Forelimb muscle (tissue), 1 donor: ENCODE measurements around the gene CCL8. TPM values are rescaled to one million over a fixed set of nuclear protein-coding genes. Genes with fewer than 3 reads are reported as not detected.

ENCODE experiments used
- DNase-seq: peaks from one replicate; pipeline ENCODE4 v3.0.0-alpha.2; 2013; ENCODE audit warnings: low read depth
- polyA plus RNA-seq: library from polyadenylated mRNA; unstranded; fragments of 120-200 nt; gene quantifications from one replicate; pipeline ENCODE4 v1.2.1, GENCODE V29; 2013; ENCODE audit not compliant: insufficient read length

CCL8 gene
- 0.68 TPM for polyA plus RNA-seq

DNA sequence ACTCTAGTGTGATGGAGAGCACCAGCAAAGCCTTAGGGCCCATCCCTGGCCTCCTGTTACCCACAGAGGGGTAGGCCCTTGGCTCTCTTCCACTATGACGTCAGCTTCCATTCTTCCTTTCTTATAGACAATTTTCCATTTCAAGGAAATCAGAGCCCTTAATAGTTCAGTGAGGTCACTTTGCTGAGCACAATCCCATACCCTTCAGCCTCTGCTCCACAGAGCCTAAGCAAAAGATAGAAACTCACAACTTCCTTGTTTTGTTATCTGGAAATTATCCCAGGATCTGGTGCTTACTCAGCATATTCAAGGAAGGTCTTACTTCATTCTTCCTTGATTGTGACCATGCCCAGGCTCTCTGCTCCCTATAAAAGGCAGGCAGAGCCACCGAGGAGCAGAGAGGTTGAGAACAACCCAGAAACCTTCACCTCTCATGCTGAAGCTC, at the start of gene CCL8:
TSS of gene CCL8 (plus strand) at position 397 of the 445 bp plus-strand sequence. CDS start 67 bp downstream, outside the sequence.
- no peak for DNase-seq

DNA sequence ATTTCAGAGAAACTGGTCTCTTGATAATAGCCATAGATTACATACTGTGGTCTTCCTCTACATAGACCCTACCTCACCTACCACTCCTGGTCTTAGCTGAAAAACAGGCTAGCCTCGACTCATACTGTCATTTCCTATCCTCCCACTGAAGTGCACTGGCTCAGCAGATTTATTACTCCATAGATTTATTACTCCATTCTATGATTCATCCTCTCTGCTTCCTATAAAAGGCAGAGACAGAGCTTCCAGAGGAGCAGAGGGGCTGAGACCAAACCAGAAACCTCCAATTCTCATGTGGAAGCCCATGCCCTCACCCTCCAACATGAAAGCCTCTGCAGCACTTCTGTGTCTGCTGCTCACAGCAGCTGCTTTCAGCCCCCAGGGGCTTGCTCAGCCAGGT, 49.3 kb upstream of the CCL8 start, which contains the start of gene CCL7:
TSS of gene CCL7 (plus strand) at position 253 of the 400 bp plus-strand sequence. CDS start at position 323, 70 bp downstream.
- no peak for DNase-seq

DNA sequence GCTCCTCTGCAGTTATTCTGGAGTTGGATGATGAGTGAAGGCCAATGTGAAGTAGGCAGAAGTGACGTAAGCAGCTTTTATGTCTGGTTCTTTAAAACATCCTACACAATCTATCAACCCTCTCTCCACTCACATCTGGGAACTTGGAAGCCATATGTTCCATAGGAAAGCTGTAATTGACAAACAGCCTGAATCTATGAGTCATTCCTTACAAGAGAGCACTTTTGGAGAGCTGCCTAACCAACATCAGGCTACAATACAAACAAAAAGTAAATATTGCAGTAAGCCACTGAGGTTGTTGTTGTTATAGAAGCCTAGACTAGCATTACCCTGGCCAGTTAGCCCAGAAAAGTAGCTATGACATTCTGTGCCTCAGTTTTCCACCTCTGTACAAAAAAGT, 43.4 kb upstream of the CCL8 start:
- peak; percentile 85 for DNase-seq

DNA sequence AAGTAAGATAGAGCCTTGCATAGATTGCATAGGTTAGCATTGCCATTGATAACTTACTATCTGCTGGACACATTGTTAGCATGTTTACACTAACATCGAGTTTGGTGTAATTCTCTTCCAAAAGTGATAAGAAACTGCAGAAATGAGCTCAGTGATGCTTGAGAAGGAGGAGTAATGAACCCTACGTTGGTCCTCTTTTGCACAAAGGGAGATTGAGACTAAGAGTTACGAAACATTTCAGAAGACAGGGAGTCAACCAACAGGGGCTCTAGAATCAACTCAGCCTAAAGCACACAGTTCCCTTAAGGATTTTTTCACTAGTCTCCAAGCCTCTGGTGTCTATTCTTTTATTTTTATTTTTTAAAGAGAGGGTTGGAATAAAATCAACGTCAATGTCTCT, 42.4 kb upstream of the CCL8 start:
- no peak for DNase-seq

DNA sequence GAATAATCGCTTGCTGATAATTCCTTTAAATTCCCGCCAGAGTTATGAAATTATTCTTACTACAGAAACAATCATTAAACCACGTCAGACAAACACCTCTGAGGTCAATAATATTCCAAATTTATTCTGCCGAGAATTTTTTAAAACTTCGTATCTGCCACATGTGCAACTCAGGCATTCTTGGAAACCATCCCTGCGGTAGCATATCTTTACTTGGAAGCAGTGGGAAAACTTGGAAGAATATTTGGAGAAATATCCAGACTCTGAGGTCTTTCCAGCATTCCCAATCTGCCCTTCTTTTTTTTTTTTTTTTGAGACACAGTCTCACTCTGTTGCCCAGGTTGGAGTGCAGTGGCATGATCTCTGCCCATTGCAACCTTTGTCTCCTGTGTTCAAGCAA, 35.7 kb upstream of the CCL8 start:
- no peak for DNase-seq

- DNase-seq, result no peak
Observed at GRCh38 chr17:34285286-34285792, 33.9 kb upstream of the CCL8 start, which contains the start of gene CCL11. Gene CCL11 (plus strand): TSS chr17:34285742. CDS start chr17:34285809, 67 bp downstream.

DNA sequence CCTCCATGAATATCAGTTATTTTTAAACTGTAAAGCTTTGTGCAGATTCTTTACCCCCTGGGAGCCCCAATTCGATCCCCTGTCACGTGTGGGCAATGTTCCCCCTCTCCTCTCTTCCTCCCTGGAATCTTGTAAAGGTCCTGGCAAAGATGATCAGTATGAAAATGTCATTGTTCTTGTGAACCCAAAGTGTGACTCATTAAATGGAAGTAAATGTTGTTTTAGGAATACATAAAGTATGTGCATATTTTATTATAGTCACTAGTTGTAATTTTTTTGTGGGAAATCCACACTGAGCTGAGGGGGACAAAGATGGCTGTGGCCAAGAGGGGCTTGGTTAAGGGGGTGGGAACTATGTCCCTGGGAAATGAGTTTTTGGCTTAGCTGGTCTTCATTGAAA, 31.4 kb upstream of the CCL8 start:
- DNase-seq, result no peak

GRCh38 chr17:34290586-34290985, 28.6 kb upstream of the CCL8 start:
- no peak for DNase-seq

DNA sequence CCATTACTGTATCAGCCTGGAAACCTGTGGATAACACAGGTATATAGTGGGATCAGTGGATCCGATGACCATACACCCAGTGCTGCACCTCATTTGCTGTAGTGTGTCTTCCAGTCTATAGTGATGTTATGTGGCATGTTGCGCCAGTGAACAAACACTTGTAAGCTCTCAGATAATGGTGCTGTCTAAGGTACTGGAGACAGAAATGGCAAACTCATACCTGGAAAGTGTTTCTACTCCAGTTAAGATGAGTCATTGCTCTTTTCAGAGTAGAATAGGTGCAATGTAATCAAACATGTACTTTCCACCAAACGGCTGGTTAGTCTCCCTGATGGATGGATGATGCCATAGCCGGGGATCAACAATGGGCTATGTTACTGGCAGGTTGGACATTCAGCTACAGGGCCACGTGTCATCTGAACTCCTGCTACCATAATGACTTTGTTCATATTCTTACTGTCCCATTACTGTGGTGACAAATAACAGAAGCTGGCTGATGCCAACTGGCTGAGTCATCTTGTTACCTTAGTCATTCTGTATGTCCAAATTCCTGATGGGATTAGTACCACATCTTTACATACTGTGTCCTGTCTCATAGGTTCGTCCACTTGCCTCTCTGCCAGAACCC, 27.4 kb upstream of the CCL8 start:
- DNase-seq, result no peak

DNA sequence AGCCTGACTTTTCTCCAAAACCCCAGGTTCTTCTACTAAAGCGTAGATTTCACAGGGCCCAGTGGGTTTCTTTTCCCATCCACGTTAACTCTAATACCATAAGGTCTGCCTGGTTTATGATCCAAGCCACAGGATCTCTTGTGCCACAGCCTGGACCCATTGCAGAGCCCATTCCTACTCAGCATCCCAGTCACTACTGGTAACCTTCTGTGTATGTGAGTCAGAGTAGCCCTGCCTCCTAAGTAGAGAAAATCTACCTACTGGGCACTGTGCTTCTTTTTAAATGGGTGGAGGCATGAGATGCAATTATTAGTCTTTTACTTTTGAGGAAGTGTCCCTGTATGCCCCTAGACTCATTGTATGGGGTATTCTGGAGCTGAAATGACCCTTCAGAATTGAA, 20.2 kb upstream of the CCL8 start:
- DNase-seq, result no peak

DNA sequence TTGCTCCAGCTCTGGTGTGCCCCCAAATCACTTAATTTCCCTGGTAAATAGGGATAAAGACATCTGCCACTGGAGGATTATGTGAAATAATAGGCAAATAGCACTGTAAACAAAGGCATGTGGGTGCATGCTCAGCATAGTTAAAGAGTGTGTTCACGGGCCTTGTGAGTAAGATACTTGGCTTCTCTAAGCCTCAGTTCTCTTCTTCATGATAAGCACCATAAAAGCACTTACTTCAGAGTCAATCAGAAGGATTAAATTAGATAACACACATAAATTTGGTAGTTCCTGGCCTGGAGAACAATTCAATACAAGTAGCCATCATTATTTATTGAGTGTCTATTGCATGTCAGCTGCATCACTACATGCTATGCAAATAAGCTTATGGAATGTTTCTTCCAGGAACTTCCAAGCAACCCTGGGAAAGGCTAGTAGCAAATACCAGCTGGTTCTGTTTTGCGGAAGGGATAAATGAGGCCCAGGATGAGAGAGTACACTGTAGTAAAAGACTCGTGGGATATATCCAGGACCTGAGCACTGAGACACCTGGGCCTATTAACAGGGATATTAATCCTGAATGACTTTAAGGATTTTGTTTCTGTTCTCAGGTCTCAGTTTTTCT, 19.2 kb upstream of the CCL8 start:
- DNase-seq, result no peak

- DNase-seq, result no peak
Observed at GRCh38 chr17:34300652-34301370, 18.4 kb upstream of the CCL8 start.

DNA sequence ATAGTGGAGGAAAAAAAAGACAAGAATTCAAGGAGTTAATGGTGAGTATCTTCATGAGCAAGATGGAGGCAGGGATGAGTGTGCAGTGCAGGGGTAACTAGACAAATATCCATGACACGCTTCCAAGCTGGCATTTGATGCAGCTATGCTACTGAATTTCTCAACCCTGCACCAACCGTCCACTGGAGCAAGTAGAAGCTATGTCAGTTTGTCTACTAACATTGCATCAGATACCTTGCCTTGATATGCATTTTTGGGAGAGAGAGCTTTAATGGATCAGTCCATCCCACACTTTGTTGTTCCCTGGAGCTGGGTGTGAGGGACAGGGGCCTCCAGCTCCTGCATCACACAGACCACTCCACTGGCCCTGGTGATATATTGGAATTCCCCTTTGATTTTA, 17.2 kb upstream of the CCL8 start:
- DNase-seq, result no peak

- DNase-seq, result no peak
Observed at GRCh38 chr17:34302636-34303035, 16.6 kb upstream of the CCL8 start.

GRCh38 chr17:34303606-34304005, 15.6 kb upstream of the CCL8 start:
- DNase-seq, result no peak

- DNase-seq, result no peak
Observed at GRCh38 chr17:34305061-34305460, 14.2 kb upstream of the CCL8 start.

GRCh38 chr17:34305606-34306005, 13.6 kb upstream of the CCL8 start:
- DNase-seq, result no peak

DNA sequence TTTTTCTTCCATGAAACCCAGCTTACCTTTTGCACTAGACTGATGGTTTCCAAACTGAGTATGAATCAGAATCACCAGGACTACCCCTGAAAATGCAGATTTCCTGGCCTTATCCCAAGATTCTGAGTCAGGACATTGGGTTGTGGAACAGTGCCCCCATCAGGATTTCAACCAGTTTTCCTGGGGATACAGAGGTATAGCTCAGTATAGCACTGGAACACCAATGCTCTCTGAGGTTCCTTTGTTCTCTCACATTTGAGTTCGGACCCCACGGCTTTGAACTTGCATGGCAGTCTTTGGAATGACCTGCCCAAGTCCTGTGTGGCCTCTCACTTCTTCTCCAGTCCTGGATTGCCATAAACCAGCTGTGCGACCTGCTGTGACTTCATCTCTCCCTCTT, 12.8 kb upstream of the CCL8 start:
- DNase-seq, result no peak

DNA sequence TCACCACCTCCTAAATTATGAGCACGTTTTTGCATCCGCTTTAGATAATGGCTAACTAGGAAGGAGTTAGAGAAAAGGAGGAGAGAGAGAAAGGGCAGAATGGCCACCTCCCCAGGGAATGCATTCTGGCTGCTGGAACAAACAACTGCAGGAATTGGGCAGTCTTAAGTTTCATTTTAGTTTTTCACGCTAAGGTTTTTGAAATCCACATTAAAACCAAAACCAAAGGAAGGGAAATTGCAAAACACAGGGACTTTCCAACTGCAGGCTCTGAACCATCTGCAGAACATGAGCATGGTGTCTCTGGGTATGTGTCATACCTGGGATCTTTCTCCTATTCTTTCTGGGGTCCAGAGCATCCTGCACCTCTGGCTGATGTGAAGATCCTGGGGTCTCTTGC, 12.1 kb upstream of the CCL8 start:
- DNase-seq, result no peak

DNA sequence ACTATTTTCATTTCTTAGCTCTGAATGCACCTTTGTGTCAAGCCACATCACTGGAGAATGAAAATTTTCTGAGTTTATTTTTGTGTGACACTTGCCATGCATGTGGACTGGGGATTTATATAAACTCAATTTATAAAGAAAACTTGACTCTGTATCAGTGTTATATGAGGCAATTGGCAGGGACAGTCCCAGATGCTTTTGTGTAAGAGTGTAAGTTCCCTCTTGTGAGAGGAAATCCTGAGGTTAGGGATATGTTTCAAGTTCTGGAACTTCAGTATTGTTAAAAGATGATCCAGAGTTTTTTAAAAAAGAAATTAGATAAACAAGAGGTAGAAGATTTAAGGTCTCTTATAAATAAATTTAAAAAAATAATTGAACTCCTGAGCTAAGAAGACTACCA, 10.9 kb upstream of the CCL8 start:
- DNase-seq, result no peak

DNA sequence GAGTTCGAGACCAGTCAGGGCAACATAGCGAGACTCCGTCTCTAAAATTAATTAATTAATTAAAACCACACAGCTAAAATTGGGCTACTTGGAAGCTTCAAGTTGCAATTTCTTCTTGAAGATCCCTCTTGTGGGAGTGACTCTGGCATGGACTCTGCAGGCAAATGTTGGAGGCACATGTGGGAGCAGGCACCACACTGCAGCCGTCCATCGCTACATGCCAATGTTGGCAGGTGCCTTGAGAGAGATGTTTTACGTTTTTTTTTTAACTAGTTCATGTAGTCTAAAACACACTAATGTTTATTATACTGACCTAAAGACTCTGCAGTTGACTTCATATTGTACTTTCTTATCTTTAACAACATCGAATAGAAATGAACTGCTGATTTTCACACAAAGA, 7.9 kb upstream of the CCL8 start:
- no peak for DNase-seq

DNA sequence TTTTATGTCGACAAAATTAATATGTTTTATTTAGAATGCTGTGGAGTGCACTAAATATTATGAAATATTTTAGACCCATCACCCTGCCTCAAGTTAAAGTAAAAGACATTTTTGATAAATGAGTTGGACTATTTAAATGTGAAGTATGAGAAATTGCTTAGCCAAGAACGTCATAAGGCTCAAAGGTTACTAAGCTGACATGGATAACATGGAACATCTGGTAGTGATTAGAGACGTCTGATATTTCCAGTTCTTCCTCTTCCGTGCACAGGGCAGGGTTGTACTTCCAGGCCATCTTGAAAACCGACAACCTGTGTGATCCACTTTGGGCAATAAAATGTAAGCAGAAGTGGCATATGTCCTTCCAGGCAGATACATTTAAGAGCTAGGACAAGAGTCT, 7.2 kb upstream of the CCL8 start:
- no peak for DNase-seq

DNA sequence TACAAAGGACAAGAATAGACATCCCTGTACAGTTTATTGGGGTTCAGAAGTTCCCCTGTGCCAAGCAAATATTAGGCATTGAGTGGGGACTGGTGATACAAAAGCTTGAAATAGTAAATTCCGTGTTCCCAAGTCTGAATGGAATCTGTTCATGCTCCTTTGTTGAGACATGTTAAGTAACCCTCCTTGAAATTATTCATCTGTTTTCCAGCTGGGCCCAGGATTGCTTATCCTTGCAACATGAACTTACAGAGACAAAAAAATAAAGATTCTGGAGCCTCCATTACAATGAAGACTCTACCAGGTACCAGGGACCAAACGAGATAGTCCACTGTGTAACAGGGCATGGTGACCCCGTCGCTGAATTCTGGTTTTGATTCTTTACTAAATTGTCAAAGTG, 6.1 kb upstream of the CCL8 start:
- DNase-seq, result no peak
